Lung (tissue), 4 donors: ENCODE results near the gene POLQ. TPM values are rescaled to one million over a fixed set of nuclear protein-coding genes. Genes with fewer than 3 reads are reported as not detected.

Source experiments
- polyA plus RNA-seq, 2 donors: library from polyadenylated mRNA; stranded (reverse); fragments of 200-250 nt; gene quantifications; one replicate each; pipeline ENCODE4 v1.2.1, GENCODE V29; 2013
- total RNA-seq, 2 donors: library from RNA; depleted of rRNA in 1 of 2; stranded (reverse); fragments of >200 nt in 1 of 2; gene quantifications; one replicate each; pipeline ENCODE4 v1.2.1, GENCODE V29; 2014 to 2021
- donor health status: Bipolar disorder and iron deficiency.
- donor health status: healthy.
- donor health status: DM: yes; HTN: yes; CAD: no.

POLQ gene
- total and polyA plus RNA-seq, 4 donors = 0.16 to 2.1 (median 0.51) TPM

Other genes starting within 250 kb of the POLQ start
- not detected for gene ARGFX, start 22.0 kb upstream of the POLQ start, total RNA-seq
- gene ARGFX, start 22.0 kb upstream of the POLQ start, polyA plus RNA-seq = not detected
- gene FBXO40, start 47.4 kb upstream of the POLQ start, total RNA-seq = under 1 TPM; 0.03 to 0.06 TPM
- not detected for gene FBXO40, start 47.4 kb upstream of the POLQ start, polyA plus RNA-seq
- gene HCLS1, start 114.9 kb upstream of the POLQ start, total RNA-seq = 100 to 1,000 TPM in 1 of 2 donors, 10 to 100 TPM in 1; 23.9 to 108 TPM
- gene HCLS1, start 114.9 kb upstream of the POLQ start, polyA plus RNA-seq = 100 to 1,000 TPM in 1 of 2 donors, 10 to 100 TPM in 1; 31.0 to 240 TPM
- gene GOLGB1, start 203.8 kb upstream of the POLQ start, total RNA-seq = 10 to 100 TPM; 49.9 to 92.8 TPM
- gene GOLGB1, start 203.8 kb upstream of the POLQ start, polyA plus RNA-seq = 10 to 100 TPM; 11.6 to 12.3 TPM